Right lobe of liver (tissue), 6 donors: Measurements from ENCODE around the gene PISD. TPM values are rescaled to one million over a fixed set of nuclear protein-coding genes. Genes with fewer than 3 reads are reported as not detected.
"Not testable (repeated sequence)": the region's sequence is repeated elsewhere in the genome, so short reads cannot be mapped to it uniquely, and the experiment has no call there.

Experiments used
- ATAC-seq, 4 donors: fragments of 200-7000 bp; cut with Tn5 transposase; one replicate each; pipeline ENCODE4 v1.9.1; 2020; ENCODE audit warnings: mild to moderate bottlenecking in 4 of 4, moderate library complexity in 4 of 4
- DNase-seq, 3 donors: peaks; one replicate each; pipeline ENCODE4 v3.0.0-alpha.2; 2020
- H3K27ac ChIP-seq, 3 donors: fragments of 200-600 bp; one replicate each; pipeline ENCODE4 v1.8.0; 2022
- H3K27me3 ChIP-seq, 2 donors: fragments of 200-600 bp; one replicate each; pipeline ENCODE4 v1.8.0; 2022
- H3K36me3 ChIP-seq, 4 donors: fragments of 200-600 bp; sonication (generic) in 1 of 4; one replicate each; pipeline versions ENCODE4 v1.5.1 to v1.8.0; 2017 to 2022; ENCODE audit warnings: control low read depth in 1 of 4
- H3K4me1 ChIP-seq, 4 donors: fragments of 200-600 bp; sonication (generic) in 1 of 4; one replicate each; pipeline versions ENCODE4 v1.5.1 to v1.8.0; 2017 to 2022; ENCODE audit warnings: control low read depth in 1 of 4
- H3K4me3 ChIP-seq, 3 donors: fragments of 200-600 bp; one replicate each; pipeline ENCODE4 v1.8.0; 2022
- H3K9me3 ChIP-seq, 4 donors: fragments of 200-600 bp; sonication (generic) in 1 of 4; one replicate each; pipeline versions ENCODE4 v1.5.1 to v1.8.0; 2017 to 2022; ENCODE audit warnings: control low read depth in 1 of 4
- POLR2A ChIP-seq: fragments of 450-650 bp; IDR thresholded peaks from one replicate; pipeline ENCODE4 v1.6.1; 2017; ENCODE audit warnings: antibody characterized with exemption, mild to moderate bottlenecking
- WGBS: methylation state at CpG from one replicate; pipeline ENCODE4 v1.1.6; 2018; ENCODE audit warnings: low coverage, low lambda C conversion rate; ENCODE audit not compliant: insufficient coverage; ENCODE audit errors: missing lambda C conversion rate; 5-methylcytosine and 5-hydroxymethylcytosine counted together
- intact Hi-C, 2 donors: fragments of 100-400 bp; cut with DNase I; formaldehyde crosslinking; loops; one replicate each; pipeline versions ENCODE4 v1.11.2 to v1.14.1; 2022
- total RNA-seq, 6 experiments: library from RNA; depleted of rRNA in 2 of 6; stranded (reverse); fragments of >200 nt in 2 of 6; fragmentation: NEBNext Ultra II Directional in 3 of 6; extraction: Animal tissue kit (Norgen Biotek cat#: 25700) in 3 of 6; gene quantifications; one replicate each; pipeline versions ENCODE4 v1.1.0 to v1.2.4, GENCODE V29; 2016 to 2023
- TF ChIP-seq, protein P1 (sequence below), 4 donors: fragments of 200-600 bp in 3 of 4; fragments of 450-650 bp in 1 of 4; IDR thresholded peaks; one replicate each; pipeline versions ENCODE4 v1.5.1 to v1.8.0; 2016 to 2022; ENCODE audit warnings: antibody characterized with exemption in 4 of 4, mild to moderate bottlenecking in 2 of 4
- donor health status: DM: no; HTN: yes; CAD: no.
- donor health status: DM: no; HTN: no; CAD: no.
- donor health status: DM: no; HTN: no; CAD: no.
- donor health status: DM: no; HTN: yes; CAD: no.
- donor health status: DM: no; HTN: yes; CAD: no.

PISD gene
- total RNA-seq, 6 experiments from 2014 or later = 15.5 to 22.9 (median 18.1) TPM

DNA sequence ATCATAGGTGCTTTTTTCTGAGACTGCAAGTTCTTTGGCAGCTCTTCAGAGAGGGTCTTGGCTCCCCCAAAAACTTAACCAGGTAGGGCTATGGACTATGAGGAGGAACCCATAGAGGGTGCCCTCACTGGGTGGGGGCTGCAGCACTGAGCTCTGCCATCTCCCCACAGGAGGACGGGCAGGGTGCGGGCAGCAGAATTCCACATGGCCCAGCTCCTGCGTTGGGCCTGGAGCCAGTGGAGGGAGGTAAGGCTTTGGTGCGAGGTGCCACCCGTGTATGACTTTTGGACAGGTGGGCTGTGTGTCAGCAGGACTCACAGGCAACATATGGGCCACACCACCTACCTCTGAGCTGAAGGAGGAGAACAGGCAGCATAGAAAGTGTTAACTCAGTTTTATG is 58.4 kb downstream of the PISD start:
- no peak overlapping the region for H3K27ac ChIP-seq
- ATAC-seq = peak in 1 of 4 donors; percentile 9

DNA sequence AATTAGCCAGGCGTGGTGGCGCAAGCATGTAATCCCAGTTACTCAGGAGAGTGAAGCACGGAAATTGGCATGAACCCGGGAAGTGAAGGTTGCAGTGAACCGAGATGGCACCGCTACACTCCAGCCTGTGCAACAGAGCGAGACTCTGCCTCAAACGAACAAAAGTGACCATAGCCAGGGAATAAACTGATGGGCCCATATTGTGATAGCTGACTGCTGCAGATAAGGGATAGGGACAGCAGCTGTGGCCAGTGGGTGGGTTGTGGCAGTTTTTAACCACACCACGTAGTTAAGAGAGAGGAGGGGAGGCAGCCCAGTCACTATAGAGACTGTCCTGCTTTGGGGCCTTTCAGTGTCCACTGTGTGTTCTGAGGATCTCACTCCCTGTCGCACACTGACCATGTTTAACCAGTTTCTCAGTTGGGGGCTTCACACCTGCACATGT is 58.9 kb downstream of the PISD start:
- H3K27me3 ChIP-seq = no peaks in the 10 kb centered on the region
- WGBS = 84% methylated on average over 9 of the region's 10 CpGs
- TF ChIP-seq, protein P1, sequence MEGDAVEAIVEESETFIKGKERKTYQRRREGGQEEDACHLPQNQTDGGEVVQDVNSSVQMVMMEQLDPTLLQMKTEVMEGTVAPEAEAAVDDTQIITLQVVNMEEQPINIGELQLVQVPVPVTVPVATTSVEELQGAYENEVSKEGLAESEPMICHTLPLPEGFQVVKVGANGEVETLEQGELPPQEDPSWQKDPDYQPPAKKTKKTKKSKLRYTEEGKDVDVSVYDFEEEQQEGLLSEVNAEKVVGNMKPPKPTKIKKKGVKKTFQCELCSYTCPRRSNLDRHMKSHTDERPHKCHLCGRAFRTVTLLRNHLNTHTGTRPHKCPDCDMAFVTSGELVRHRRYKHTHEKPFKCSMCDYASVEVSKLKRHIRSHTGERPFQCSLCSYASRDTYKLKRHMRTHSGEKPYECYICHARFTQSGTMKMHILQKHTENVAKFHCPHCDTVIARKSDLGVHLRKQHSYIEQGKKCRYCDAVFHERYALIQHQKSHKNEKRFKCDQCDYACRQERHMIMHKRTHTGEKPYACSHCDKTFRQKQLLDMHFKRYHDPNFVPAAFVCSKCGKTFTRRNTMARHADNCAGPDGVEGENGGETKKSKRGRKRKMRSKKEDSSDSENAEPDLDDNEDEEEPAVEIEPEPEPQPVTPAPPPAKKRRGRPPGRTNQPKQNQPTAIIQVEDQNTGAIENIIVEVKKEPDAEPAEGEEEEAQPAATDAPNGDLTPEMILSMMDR (IDR thresholded peaks at IDR 0.05) = no peak
- TF ChIP-seq POLR2A = no peak
- H3K9me3 ChIP-seq = no peaks in the 10 kb centered on the region
- no peak overlapping the region for H3K4me3 ChIP-seq
- H3K27ac ChIP-seq = no peak overlapping the region
- no peaks in the 10 kb centered on the region for H3K36me3 ChIP-seq
- DNase-seq (no peak), ATAC-seq (no peak)
- no peaks in the 10 kb centered on the region for H3K4me1 ChIP-seq
- intact Hi-C loops = no loop called here

More for the DNA sequence above, 58.4 kb downstream of the PISD start:
- intact Hi-C loops = no loop called here
- no CpG with 5 or more reads among the region's 5 CpGs for WGBS
- Histone ChIP-seq H3K36me3 (no peaks in the 10 kb centered on the region), H3K9me3 (no peaks in the 10 kb centered on the region), H3K4me3 (no peak overlapping the region), H3K27me3 (no peaks in the 10 kb centered on the region), H3K4me1 (no peaks in the 10 kb centered on the region)
- DNase-seq = no peak
- TF ChIP-seq POLR2A = no peak
- TF ChIP-seq, protein P1 (IDR thresholded peaks at IDR 0.05) = no peak

DNA sequence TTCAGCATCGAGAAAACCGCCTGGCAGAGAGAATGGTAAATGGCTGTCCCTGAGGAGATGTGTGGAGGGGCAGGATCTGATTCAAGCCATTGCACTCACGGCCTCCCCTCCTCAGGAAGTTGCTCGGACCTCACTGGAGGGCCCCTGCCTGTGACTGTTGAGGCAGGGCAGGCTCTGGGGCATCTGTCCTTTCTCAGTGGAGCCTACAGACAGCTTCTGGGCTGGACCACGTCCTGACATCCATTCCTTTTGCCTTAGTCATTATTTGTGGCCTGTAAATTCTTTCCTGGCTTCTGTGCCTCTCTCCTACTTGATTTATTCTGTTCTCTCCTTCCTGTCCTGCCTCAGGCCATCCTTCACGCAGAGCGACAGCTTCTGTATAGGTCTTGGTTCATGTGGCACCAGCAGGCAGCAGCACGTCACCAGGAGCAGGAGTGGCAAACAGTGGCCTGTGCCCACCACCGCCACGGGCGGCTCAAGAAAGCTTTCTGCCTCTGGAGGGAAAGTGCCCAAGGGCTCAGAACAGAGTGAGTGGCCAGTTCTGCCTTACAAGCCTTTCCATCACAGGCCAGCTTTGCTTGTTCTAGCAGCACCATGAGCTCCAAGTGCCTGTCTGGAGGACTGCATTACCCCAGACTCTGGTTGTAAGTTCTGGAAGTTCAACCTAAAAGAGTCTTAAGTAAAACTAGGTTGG is 59.6 kb downstream of the PISD start:
- no peak for DNase-seq
- 55% methylated on average over 8 of the region's 11 CpGs for WGBS
- intact Hi-C loops = no loop called here

DNA sequence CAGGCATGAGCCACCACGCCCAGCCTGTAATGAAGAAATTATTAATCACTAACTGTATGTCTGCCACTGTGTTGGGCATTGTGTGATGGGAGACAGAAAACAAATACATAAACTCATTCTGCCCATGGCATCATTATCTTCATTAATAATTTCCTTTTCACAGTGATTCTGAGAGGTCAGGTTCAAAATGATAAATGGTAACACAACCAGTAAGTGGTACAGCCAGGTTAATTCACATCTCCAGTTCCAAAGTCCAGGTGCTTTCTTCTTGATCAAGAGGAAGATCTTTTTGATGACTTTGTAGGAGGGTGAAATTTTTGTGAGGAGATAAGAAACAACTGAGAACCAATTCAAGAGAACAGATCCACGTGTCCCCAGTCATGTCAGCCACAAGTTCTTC is 66.7 kb downstream of the PISD start:
- H3K4me3 ChIP-seq = no peak overlapping the region
- no peaks in the 10 kb centered on the region for H3K9me3 ChIP-seq
- no peak overlapping the region for H3K27ac ChIP-seq
- no peaks in the 10 kb centered on the region for H3K4me1 ChIP-seq
- no peak for ATAC-seq
- WGBS = 100% methylated on average over 1 of the region's 2 CpGs
- intact Hi-C loops = no loop called here
- no peaks in the 10 kb centered on the region for H3K27me3 ChIP-seq
- DNase-seq = no peak
- TF ChIP-seq POLR2A = no peak
- TF ChIP-seq, protein P1 (IDR thresholded peaks at IDR 0.05) = no peak
- H3K36me3 ChIP-seq = no peaks in the 10 kb centered on the region

More for the DNA sequence above, 59.6 kb downstream of the PISD start:
- Histone ChIP-seq H3K27ac (peak overlapping the region in 2 of 3 donors; percentile 8 to 26), H3K27me3 (no peaks in the 10 kb centered on the region), H3K4me3 (no peak overlapping the region), H3K36me3 (no peaks in the 10 kb centered on the region), H3K4me1 (no peaks in the 10 kb centered on the region), H3K9me3 (no peaks in the 10 kb centered on the region)
- TF ChIP-seq, protein P1 (IDR thresholded peaks at IDR 0.05) = no peak
- no peak for TF ChIP-seq POLR2A
- ATAC-seq = peak in 3 of 4 donors; percentile 43 to 58 (median 51)

DNA sequence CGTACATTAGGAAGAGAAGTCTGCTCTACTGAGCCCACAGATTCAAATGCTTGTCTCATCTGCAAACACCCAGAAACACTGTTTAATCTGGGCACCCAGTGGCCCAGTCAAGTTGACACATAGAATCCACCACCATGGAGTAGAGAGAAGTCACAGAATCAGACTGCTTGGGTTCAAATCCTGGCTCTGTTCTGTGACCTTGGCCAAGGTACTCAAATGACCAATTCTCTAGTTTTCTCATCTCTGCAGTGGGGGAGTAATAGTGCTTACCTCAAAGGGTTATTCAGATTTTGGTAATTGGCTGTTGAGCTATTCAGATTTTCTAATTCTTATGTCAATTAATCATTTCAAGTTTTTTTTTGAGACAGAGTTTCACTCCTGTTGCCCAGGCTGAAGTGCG is 71.9 kb downstream of the PISD start:
- no CpG with 5 or more reads among the region's 2 CpGs for WGBS
- H3K27ac ChIP-seq, intact Hi-C loops, ATAC-seq, H3K36me3 ChIP-seq, H3K4me3 ChIP-seq, H3K9me3 ChIP-seq, H3K27me3 ChIP-seq, H3K4me1 ChIP-seq, DNase-seq: not testable (repeated sequence)
